Measurements from ENCODE around the gene PRKCE.

Gene PRKCE

DNA sequence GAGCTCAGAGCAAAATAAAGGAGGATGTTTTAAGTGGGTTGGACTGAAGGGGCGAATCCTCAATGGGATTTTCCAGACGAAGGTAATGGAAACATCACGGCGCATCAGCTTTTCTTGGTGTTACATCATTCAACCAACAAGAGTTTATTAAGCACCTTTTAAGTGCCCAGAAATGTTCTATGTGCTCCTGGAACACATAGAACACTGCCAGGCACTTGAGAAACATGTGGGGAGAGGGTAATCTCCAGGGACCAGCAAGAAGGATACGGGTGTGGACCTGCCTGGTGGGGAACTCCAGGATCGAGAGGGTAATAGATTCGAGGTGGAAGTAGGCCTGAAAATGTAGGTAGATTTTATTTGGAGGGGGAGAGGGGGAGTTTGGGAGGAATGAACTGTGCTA is 168.6 kb downstream of the PRKCE start:
- DNase-seq (ENCODE audit: low read depth, low spot score), result no peak
- Histone ChIP-seq H3K27me3 (ENCODE audit: insufficient read depth, insufficient read length) (no peaks in the 10 kb centered on the region), H3K4me3 (ENCODE audit: insufficient read length, low read depth) (no peak overlapping the region), H3K9me3 (ENCODE audit: insufficient read depth, low read length) (no peaks in the 10 kb centered on the region), H3K9ac (ENCODE audit: insufficient read length, low read depth) (no peak overlapping the region), H3K36me3 (ENCODE audit: insufficient read depth, insufficient read length, low read length) (no peaks in the 10 kb centered on the region), H3K4me1 (ENCODE audit: insufficient read depth, insufficient read length) (peaks cover 4% of the 10 kb centered on the region)
- TF ChIP-seq SUZ12 (IDR thresholded peaks at IDR 0.05; ENCODE audit: extremely low read depth, insufficient read depth, insufficient read length), result no peak
- TF ChIP-seq ZNF274 (IDR thresholded peaks at IDR 0.05; ENCODE audit: low read depth, low read length), result no peak
- TF ChIP-seq YY1 (IDR thresholded peaks at IDR 0.05; ENCODE audit: insufficient read depth, insufficient read length), result no peak

DNA sequence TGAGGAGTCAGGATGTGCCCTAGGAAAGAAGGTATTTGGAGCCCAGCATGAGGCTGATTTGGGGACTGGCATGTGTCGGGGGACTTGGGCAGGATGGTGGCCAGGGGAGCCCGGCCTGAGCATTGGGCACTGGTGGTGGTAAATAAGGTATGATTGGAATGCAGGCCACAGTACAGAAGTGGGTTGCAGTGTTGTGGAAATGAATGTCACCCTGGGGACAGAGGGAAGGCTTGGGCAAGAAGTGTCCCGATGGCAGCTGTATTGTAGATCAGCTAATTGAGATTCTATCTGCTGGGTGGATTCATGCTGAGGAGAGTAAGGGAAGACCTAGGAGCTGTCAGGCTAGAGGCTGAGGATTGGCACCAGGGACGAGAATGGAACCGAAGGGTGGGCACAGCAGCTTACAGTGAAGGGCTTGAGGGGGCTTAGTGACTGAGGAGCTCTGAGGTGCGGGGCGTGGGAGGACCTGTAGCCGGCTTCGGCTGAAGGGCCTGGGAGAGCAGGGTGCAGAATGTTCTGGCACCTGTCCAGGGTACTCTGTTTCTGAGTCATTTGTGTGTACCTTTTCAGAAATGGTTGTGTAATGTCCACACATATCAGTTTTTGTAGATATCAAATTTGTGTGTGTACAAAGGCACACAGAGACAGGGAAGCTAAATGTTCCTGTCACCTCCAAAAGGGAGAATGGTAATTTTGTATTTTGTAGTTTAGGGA is 170.2 kb downstream of the PRKCE start:
- Histone ChIP-seq H3K4me3 (ENCODE audit: insufficient read length, low read depth) (no peak overlapping the region), H3K9ac (ENCODE audit: insufficient read length, low read depth) (no peak overlapping the region), H3K9me3 (ENCODE audit: insufficient read depth, low read length) (no peaks in the 10 kb centered on the region), H3K27me3 (ENCODE audit: insufficient read depth, insufficient read length) (no peaks in the 10 kb centered on the region), H3K36me3 (ENCODE audit: insufficient read depth, insufficient read length, low read length) (no peaks in the 10 kb centered on the region), H3K4me1 (ENCODE audit: insufficient read depth, insufficient read length) (peaks cover under 1% of the 10 kb centered on the region)
- TF ChIP-seq ZNF274 (IDR thresholded peaks at IDR 0.05; ENCODE audit: low read depth, low read length) (no peak), SUZ12 (IDR thresholded peaks at IDR 0.05; ENCODE audit: extremely low read depth, insufficient read depth, insufficient read length) (no peak), YY1 (IDR thresholded peaks at IDR 0.05; ENCODE audit: insufficient read depth, insufficient read length) (no peak)
- no peak for DNase-seq (ENCODE audit: low read depth, low spot score)

DNA sequence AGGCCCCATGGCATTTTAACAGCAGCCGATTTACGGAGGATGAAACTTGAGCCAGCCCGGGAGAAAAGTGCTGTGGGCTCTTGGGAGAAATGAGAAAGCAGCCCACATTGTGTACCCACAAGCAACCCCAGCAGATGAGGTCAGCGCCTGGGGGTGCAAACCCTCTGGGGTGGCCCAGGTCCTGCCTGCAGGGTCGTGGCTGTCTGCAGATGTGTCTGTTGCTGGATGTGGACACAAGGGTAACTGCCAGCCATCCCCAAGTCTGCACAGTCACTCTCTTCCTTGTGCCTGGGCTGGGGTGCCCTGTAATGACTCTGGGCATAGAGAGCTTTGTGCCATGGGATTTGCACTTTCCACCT is 170.8 kb downstream of the PRKCE start:
- Histone ChIP-seq H3K4me3 (ENCODE audit: insufficient read length, low read depth) (no peak overlapping the region), H3K27me3 (ENCODE audit: insufficient read depth, insufficient read length) (no peaks in the 10 kb centered on the region), H3K4me1 (ENCODE audit: insufficient read depth, insufficient read length) (no peaks in the 10 kb centered on the region), H3K36me3 (ENCODE audit: insufficient read depth, insufficient read length, low read length) (no peaks in the 10 kb centered on the region), H3K9ac (ENCODE audit: insufficient read length, low read depth) (no peak overlapping the region), H3K9me3 (ENCODE audit: insufficient read depth, low read length) (no peaks in the 10 kb centered on the region)
- TF ChIP-seq ZNF274 (IDR thresholded peaks at IDR 0.05; ENCODE audit: low read depth, low read length), result no peak
- no peak for TF ChIP-seq YY1 (IDR thresholded peaks at IDR 0.05; ENCODE audit: insufficient read depth, insufficient read length)
- TF ChIP-seq SUZ12 (IDR thresholded peaks at IDR 0.05; ENCODE audit: extremely low read depth, insufficient read depth, insufficient read length), result no peak
- no peak for DNase-seq (ENCODE audit: low read depth, low spot score)

DNA sequence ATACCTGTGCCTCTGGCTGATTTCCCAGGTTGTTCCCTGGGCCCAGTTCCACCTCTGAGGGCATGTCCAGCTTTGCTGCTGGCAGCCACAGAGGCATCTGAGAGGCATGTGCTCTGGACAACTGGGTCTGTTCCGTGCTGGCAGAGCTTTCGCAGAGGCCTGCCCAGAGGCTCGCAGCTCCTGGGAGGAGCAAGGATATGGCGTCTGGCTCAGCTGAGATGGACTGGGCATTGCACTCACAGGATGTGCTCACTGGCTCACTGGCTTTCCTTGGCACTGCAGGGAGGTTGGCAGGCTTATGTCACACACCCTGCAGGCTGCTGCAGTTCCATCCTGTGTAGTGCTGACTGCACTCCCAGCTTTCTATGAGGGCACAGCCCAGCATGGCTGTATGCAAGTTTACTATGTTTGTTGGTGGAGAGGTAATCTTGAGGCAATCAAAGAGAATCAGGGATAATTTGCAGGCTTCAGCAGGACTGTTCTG is 172.3 kb downstream of the PRKCE start:
- Histone ChIP-seq H3K4me1 (ENCODE audit: insufficient read depth, insufficient read length) (no peaks in the 10 kb centered on the region), H3K9ac (ENCODE audit: insufficient read length, low read depth) (no peak overlapping the region), H3K4me3 (ENCODE audit: insufficient read length, low read depth) (no peak overlapping the region), H3K27me3 (ENCODE audit: insufficient read depth, insufficient read length) (no peaks in the 10 kb centered on the region), H3K9me3 (ENCODE audit: insufficient read depth, low read length) (no peaks in the 10 kb centered on the region), H3K36me3 (ENCODE audit: insufficient read depth, insufficient read length, low read length) (no peaks in the 10 kb centered on the region)
- no peak for DNase-seq (ENCODE audit: low read depth, low spot score)
- TF ChIP-seq SUZ12 (IDR thresholded peaks at IDR 0.05; ENCODE audit: extremely low read depth, insufficient read depth, insufficient read length) (no peak), ZNF274 (IDR thresholded peaks at IDR 0.05; ENCODE audit: low read depth, low read length) (no peak), YY1 (IDR thresholded peaks at IDR 0.05; ENCODE audit: insufficient read depth, insufficient read length) (no peak)

GRCh38 chr2:45825001-45825651 is 173.7 kb downstream of the PRKCE start:
- Histone ChIP-seq H3K9me3 (ENCODE audit: insufficient read depth, low read length) (peaks cover 2% of the 10 kb centered on the region; the same call in 1 of the 2 replicates), H3K9ac (ENCODE audit: insufficient read length, low read depth) (no peak overlapping the region), H3K36me3 (ENCODE audit: insufficient read depth, insufficient read length, low read length) (no peaks in the 10 kb centered on the region), H3K4me3 (ENCODE audit: insufficient read length, low read depth) (no peak overlapping the region), H3K4me1 (ENCODE audit: insufficient read depth, insufficient read length) (no peaks in the 10 kb centered on the region), H3K27me3 (ENCODE audit: insufficient read depth, insufficient read length) (no peaks in the 10 kb centered on the region)
- DNase-seq (ENCODE audit: low read depth, low spot score), result no peak
- no peak for TF ChIP-seq YY1 (IDR thresholded peaks at IDR 0.05; ENCODE audit: insufficient read depth, insufficient read length)
- TF ChIP-seq SUZ12 (IDR thresholded peaks at IDR 0.05; ENCODE audit: extremely low read depth, insufficient read depth, insufficient read length), result no peak
- TF ChIP-seq ZNF274 (IDR thresholded peaks at IDR 0.05; ENCODE audit: low read depth, low read length), result no peak

DNA sequence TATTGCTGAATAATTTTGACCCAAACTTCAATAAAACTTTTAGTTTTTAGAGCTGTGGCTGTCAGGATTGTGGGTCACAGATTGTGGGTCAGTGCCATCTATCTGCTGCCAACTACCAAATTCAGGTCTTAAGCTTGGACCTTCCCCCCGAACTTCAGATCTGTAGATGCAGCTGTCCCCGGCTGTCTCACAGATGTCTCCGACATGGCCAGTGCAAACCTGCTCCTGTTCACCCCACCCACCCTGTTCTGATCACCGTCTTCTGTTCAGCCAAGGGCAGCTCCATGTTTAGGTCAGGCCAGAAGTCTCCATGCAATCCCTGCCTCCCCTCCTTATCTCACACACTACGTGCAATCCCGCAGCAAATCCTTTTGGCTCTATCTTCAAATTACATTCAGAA is 175.0 kb downstream of the PRKCE start:
- no peaks in the 10 kb centered on the region for H3K4me1 ChIP-seq (ENCODE audit: insufficient read depth, insufficient read length)
- no peak for TF ChIP-seq ZNF274 (IDR thresholded peaks at IDR 0.05; ENCODE audit: low read depth, low read length)
- no peak for TF ChIP-seq SUZ12 (IDR thresholded peaks at IDR 0.05; ENCODE audit: extremely low read depth, insufficient read depth, insufficient read length)
- no peak for TF ChIP-seq YY1 (IDR thresholded peaks at IDR 0.05; ENCODE audit: insufficient read depth, insufficient read length)
- H3K9ac ChIP-seq (ENCODE audit: insufficient read length, low read depth), result no peak overlapping the region
- no peak for DNase-seq (ENCODE audit: low read depth, low spot score)
- no peaks in the 10 kb centered on the region for H3K36me3 ChIP-seq (ENCODE audit: insufficient read depth, insufficient read length, low read length)
- H3K4me3 ChIP-seq (ENCODE audit: insufficient read length, low read depth), result no peak overlapping the region
- no peaks in the 10 kb centered on the region for H3K27me3 ChIP-seq (ENCODE audit: insufficient read depth, insufficient read length)
- peaks cover 14% of the 10 kb centered on the region for H3K9me3 ChIP-seq (ENCODE audit: insufficient read depth, low read length)

DNA sequence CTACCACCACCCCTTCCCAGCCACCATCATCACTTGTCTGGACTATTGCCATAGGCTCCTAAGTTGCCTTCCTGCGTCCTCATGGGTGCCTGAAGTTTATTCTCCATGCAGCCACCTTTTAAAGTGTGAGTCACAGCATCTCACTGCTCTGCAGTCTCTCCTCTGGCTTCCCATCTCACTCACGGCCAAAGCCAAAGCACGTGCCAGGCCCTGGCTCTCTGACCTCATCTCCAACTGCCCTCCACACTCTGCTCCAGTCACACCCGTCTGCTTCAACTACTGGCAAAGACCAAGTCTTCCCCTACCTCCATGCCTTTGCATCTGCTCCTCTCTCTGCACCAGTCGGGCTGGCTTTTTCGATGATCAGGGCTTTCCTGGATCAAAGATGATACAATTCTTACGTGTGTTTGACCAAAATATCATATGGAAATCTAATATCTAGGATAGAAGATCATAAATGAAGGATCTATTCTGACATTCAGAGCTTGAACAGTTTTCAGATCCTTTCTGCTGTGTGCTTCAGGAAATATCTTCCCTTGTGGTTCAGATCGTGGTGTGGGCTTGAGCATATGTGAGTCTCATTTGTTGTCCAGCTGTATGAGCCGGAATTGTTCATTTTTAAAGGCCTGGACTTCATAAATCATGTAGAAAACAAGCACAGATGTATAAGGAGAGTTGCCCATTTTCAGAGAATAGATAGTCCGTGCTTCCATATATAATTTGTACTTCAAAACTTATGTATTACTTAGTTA is 175.6 kb downstream of the PRKCE start:
- TF ChIP-seq SUZ12 (IDR thresholded peaks at IDR 0.05; ENCODE audit: extremely low read depth, insufficient read depth, insufficient read length) (no peak), YY1 (IDR thresholded peaks at IDR 0.05; ENCODE audit: insufficient read depth, insufficient read length) (no peak), ZNF274 (IDR thresholded peaks at IDR 0.05; ENCODE audit: low read depth, low read length) (no peak)
- peaks cover 14% of the 10 kb centered on the region for H3K9me3 ChIP-seq (ENCODE audit: insufficient read depth, low read length)
- no peaks in the 10 kb centered on the region for H3K4me1 ChIP-seq (ENCODE audit: insufficient read depth, insufficient read length)
- no peaks in the 10 kb centered on the region for H3K36me3 ChIP-seq (ENCODE audit: insufficient read depth, insufficient read length, low read length)
- no peak overlapping the region for H3K9ac ChIP-seq (ENCODE audit: insufficient read length, low read depth)
- H3K4me3 ChIP-seq (ENCODE audit: insufficient read length, low read depth), result no peak overlapping the region
- no peaks in the 10 kb centered on the region for H3K27me3 ChIP-seq (ENCODE audit: insufficient read depth, insufficient read length)
- DNase-seq (ENCODE audit: low read depth, low spot score), result no peak

Data from NT2/D1 (cell line).